GM12878 (cell line): Measurements from ENCODE around the gene KDM4C. TPM values are rescaled to one million over a fixed set of nuclear protein-coding genes. Genes with fewer than 3 reads are reported as not detected.

Experiments used
- BHLHE40 ChIP-seq, 2 experiments: fragments of 450-650 bp in 1 of 2; IDR thresholded peaks; 2 replicates each; pipeline ENCODE4 v1.6.1; 2011 to 2017; ENCODE audit warnings: low read depth in 2 of 2, borderline replicate concordance in 1 of 2, improper control_type of control experiment in 1 of 2, low read length in 1 of 2, mild to moderate bottlenecking in 1 of 2
- CBX3 ChIP-seq: fragments of 200-600 bp; sonication (generic); IDR thresholded peaks from 2 replicates; pipeline ENCODE4 v1.6.1; 2016; ENCODE audit warnings: low read depth, borderline replicate concordance
- EGR1 ChIP-seq, 2 experiments: IDR thresholded peaks; 1 replicate in 1 of 2; 2 replicates in 1 of 2; pipeline ENCODE4 v1.6.1; 2011 to 2012; ENCODE audit warnings: low read depth in 2 of 2, low read length in 2 of 2, borderline replicate concordance in 1 of 2, mild to moderate bottlenecking in 1 of 2, moderate library complexity in 1 of 2
- EZH2 ChIP-seq: IDR thresholded peaks from 2 replicates; pipeline ENCODE4 v1.6.1; 2012; ENCODE audit warnings: low read depth, mild to moderate bottlenecking, control low read depth, inconsistent platforms, low read length, borderline replicate concordance; ENCODE audit not compliant: control insufficient read depth
- FOS ChIP-seq: IDR thresholded peaks from 3 replicates; pipeline ENCODE4 v1.6.1; 2011; ENCODE audit warnings: borderline replicate concordance; ENCODE audit not compliant: insufficient read length; ENCODE audit errors: extremely low read depth
- MYB ChIP-seq: fragments of 150-350 bp; IDR thresholded peaks from 2 replicates; pipeline ENCODE4 v1.6.1; 2014; ENCODE audit warnings: mild to moderate bottlenecking, low read depth, low read length, borderline replicate concordance
- POLR2AphosphoS2 ChIP-seq: IDR thresholded peaks from 2 replicates; pipeline ENCODE4 v1.6.1; 2011; ENCODE audit warnings: low read depth, mild to moderate bottlenecking, low read length, improper control_type of control experiment, moderate library complexity
- POLR2AphosphoS5 ChIP-seq: IDR thresholded peaks from 2 replicates; pipeline ENCODE4 v1.6.1; 2011; ENCODE audit warnings: mild to moderate bottlenecking, low read length, inconsistent platforms
- POU2F2 ChIP-seq: IDR thresholded peaks from 3 replicates; pipeline ENCODE4 v1.6.1; 2011; ENCODE audit warnings: low read depth, mild to moderate bottlenecking, low read length, borderline replicate concordance
- RCOR1 ChIP-seq: conservative IDR thresholded peaks from 2 replicates; pipeline ENCODE4 v1.6.1; 2012; ENCODE audit warnings: low read depth, low read length, improper control_type of control experiment
- TCF7 ChIP-seq: IDR thresholded peaks from 2 replicates; pipeline ENCODE4 v1.6.1; 2014; ENCODE audit warnings: antibody characterized with exemption, borderline replicate concordance
- polyA plus RNA-seq, 11 experiments: library from polyadenylated mRNA; depleted of rRNA in 4 of 11; unstranded in 6 of 11; stranded (reverse) in 5 of 11; fragments of >200 nt; fragmentation: Nextera tagmentation in 4 of 11; fragmentation: Illumina TruSeq in 1 of 11; extraction: Ambion mirVana in 4 of 11; extraction: Trizol in 1 of 11; gene quantifications; 1 replicate in 1 of 11; 2 replicates in 10 of 11; pipeline versions ENCODE4 v1.2.1 to v1.2.3, GENCODE V29; 2011 to 2016; ENCODE audit warnings: inconsistent platforms in 2 of 11, missing spikeins in 2 of 11, low read depth in 1 of 11
- total RNA-seq, 4 experiments: library from RNA; depleted of rRNA in 3 of 4; stranded (reverse); fragments of >200 nt in 3 of 4; fragmentation: Illumina TruSeq in 1 of 4; extraction: Trizol in 1 of 4; gene quantifications; 2 replicates each; pipeline versions ENCODE4 v1.2.1 to v1.2.3, GENCODE V29; 2013 to 2021
- TF ChIP-seq, protein P1 (sequence below): fragments of 450-650 bp; formaldehyde crosslinking; IDR thresholded peaks from 2 replicates; pipeline ENCODE4 v1.5.0; 2022; ENCODE audit warnings: mild to moderate bottlenecking, missing genetic modification characterization
- TF ChIP-seq, protein P2 (sequence below): fragments of 450-650 bp; IDR thresholded peaks from 2 replicates; pipeline ENCODE4 v1.6.1; 2016; ENCODE audit warnings: mild to moderate bottlenecking

The KDM4C gene
- total and polyA plus RNA-seq, 10 of the 15 experiments (the other 5 are each of a cell fraction or from before 2014, with no cell fraction given): 6.8 to 41.2 (median 20.1) TPM

DNA sequence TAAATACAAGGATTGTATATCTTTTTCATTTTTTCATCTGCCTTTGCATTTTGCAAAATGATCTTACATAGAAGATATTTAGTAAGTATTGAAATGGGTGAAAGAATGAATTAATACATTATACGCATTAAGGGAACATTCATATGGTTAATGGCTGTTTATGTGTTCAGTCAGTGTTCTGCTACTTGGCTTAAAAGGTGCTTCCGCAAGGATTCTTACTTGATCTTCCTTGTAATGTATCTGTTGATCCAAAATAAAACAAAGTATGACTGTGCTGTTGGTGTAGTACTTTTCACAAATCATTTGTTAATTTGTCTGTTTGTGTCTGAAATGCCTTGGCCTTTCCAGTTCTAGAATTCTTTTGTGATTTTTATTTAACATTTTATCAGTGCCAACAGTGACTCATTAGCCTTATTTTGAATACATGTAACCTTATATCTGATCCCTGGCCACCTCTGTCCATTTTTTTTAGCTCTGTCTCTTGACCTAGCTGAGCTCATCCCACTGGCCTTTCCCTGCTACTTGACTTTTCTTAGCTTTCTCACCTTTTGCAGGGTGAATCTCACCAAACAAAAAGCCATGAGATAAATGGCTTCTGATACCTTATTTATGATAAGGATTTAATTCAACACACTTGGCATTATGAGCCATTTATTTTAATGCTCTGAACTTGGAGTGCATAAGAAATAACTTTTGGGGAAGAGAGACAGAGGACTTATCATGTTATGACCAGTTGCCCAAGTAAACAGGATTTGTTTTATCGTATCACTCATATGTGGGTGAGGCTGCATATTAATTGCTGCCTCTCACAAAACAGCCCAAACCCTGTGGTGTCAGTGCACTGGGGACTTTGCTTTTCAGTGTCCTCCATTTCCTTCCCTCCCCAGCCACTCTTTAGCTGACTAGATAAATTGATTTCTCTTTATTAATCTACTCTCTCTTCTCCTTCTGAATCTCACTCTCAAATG lies 340.3 kb downstream of the KDM4C start (continued):
- TF ChIP-seq BHLHE40 (IDR thresholded peaks at IDR 0.05; ENCODE audit: borderline replicate concordance in 1 of 2, low read depth in 2 of 2, low read length in 1 of 2): no peak
- no peak for TF ChIP-seq RCOR1
- no peak for TF ChIP-seq FOS
- TF ChIP-seq, protein P1, sequence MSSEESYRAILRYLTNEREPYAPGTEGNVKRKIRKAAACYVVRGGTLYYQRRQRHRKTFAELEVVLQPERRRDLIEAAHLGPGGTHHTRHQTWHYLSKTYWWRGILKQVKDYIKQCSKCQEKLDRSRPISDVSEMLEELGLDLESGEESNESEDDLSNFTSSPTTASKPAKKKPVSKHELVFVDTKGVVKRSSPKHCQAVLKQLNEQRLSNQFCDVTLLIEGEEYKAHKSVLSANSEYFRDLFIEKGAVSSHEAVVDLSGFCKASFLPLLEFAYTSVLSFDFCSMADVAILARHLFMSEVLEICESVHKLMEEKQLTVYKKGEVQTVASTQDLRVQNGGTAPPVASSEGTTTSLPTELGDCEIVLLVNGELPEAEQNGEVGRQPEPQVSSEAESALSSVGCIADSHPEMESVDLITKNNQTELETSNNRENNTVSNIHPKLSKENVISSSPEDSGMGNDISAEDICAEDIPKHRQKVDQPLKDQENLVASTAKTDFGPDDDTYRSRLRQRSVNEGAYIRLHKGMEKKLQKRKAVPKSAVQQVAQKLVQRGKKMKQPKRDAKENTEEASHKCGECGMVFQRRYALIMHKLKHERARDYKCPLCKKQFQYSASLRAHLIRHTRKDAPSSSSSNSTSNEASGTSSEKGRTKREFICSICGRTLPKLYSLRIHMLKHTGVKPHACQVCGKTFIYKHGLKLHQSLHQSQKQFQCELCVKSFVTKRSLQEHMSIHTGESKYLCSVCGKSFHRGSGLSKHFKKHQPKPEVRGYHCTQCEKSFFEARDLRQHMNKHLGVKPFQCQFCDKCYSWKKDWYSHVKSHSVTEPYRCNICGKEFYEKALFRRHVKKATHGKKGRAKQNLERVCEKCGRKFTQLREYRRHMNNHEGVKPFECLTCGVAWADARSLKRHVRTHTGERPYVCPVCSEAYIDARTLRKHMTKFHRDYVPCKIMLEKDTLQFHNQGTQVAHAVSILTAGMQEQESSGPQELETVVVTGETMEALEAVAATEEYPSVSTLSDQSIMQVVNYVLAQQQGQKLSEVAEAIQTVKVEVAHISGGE (CRISPR knock-in tag): no peak
- TF ChIP-seq CBX3: no peak
- TF ChIP-seq POLR2AphosphoS2: no peak
- TF ChIP-seq, protein P2, sequence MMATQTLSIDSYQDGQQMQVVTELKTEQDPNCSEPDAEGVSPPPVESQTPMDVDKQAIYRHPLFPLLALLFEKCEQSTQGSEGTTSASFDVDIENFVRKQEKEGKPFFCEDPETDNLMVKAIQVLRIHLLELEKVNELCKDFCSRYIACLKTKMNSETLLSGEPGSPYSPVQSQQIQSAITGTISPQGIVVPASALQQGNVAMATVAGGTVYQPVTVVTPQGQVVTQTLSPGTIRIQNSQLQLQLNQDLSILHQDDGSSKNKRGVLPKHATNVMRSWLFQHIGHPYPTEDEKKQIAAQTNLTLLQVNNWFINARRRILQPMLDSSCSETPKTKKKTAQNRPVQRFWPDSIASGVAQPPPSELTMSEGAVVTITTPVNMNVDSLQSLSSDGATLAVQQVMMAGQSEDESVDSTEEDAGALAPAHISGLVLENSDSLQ: no peak
- TF ChIP-seq EGR1 (IDR thresholded peaks at IDR 0.05; ENCODE audit: borderline replicate concordance in 1 of 2, low read depth in 2 of 2, low read length in 2 of 2): no peak
- no peak for TF ChIP-seq POU2F2
- TF ChIP-seq POLR2AphosphoS5: no peak
- no peak for TF ChIP-seq TCF7
- TF ChIP-seq EZH2: no peak
- TF ChIP-seq MYB: no peak
- TF ChIP-seq, all 136 proteins: peak for 0
